Stimulated activated memory B cell treated with anti-CD40 and anti-IgM and Interleukin-4, amounts not matched to agents 10 μg/mL and 1 μg/mL and 100 μg/mL, for 72 hours (primary cell): ENCODE measurements around the gene ZNF335.
"Not testable (repeated sequence)": the region's sequence is repeated elsewhere in the genome, so short reads cannot be mapped to it uniquely, and the experiment has no call there.

ENCODE experiments used
- ATAC-seq: fragments of 150-1000 bp; cut with Tn5 transposase; 2 replicates; pipeline ENCODE4 v1.10.0; 2021
- H3K27ac Mint-ChIP-seq: one replicate; pipeline ENCODE4 v1.8.0; 2022; ENCODE audit warnings: mild to moderate bottlenecking, mixed read lengths
- H3K27me3 Mint-ChIP-seq: one replicate; pipeline ENCODE4 v1.8.0; 2022; ENCODE audit warnings: mixed read lengths
- H3K36me3 Mint-ChIP-seq: one replicate; pipeline ENCODE4 v1.8.0; 2022; ENCODE audit warnings: mixed read lengths
- H3K4me1 Mint-ChIP-seq: one replicate; pipeline ENCODE4 v1.8.0; 2022; ENCODE audit warnings: mixed read lengths
- H3K4me3 Mint-ChIP-seq: one replicate; pipeline ENCODE4 v1.8.0; 2022; ENCODE audit warnings: mild to moderate bottlenecking, moderate library complexity, mixed read lengths
- H3K9me3 Mint-ChIP-seq: one replicate; pipeline ENCODE4 v1.8.0; 2022; ENCODE audit warnings: mixed read lengths

Gene ZNF335

DNA sequence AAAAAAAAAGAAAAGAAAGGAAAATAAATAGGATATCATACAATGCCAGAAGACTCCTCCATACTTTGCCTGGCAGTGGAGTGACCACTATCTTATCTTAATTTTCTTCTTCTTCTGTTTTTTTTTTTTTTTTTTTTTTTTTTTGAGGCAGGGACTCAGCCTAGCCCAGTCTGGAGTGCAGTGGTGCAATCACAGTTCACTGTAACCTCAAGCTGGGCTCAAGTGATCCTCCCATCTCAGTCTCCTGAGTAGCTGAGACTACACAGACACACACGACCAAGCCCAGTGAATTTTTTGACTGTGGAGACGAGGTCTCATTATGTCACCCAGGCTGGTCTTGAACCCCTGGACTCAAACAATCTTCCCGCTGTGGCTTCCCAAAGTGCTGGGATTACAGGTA, 19.6 kb upstream of the ZNF335 start:
- Mint-ChIP-seq H3K36me3 (no peaks in the 10 kb centered on the region), H3K4me1 (peaks cover 22% of the 10 kb centered on the region), H3K4me3 (no peak overlapping the region), H3K27ac (no peak overlapping the region), H3K27me3 (peaks cover 48% of the 10 kb centered on the region), H3K9me3 (no peaks in the 10 kb centered on the region)
- ATAC-seq: no peak

- H3K27ac Mint-ChIP-seq, ATAC-seq, H3K36me3 Mint-ChIP-seq, H3K4me3 Mint-ChIP-seq, H3K9me3 Mint-ChIP-seq: not testable (repeated sequence)
- Mint-ChIP-seq H3K4me1 (peaks cover 15% of the 10 kb centered on the region), H3K27me3 (peaks cover 29% of the 10 kb centered on the region)
Measured at GRCh38 chr20:45988830-45989229, 16.8 kb upstream of the ZNF335 start.

GRCh38 chr20:45987108-45987780, 15.2 kb upstream of the ZNF335 start:
- peak; percentile 90 for ATAC-seq
- no peaks in the 10 kb centered on the region for H3K9me3 Mint-ChIP-seq
- peaks cover 18% of the 10 kb centered on the region for H3K27me3 Mint-ChIP-seq
- no peaks in the 10 kb centered on the region for H3K36me3 Mint-ChIP-seq
- no peak overlapping the region for H3K4me3 Mint-ChIP-seq
- H3K27ac Mint-ChIP-seq: no peak overlapping the region
- H3K4me1 Mint-ChIP-seq: peaks cover 8% of the 10 kb centered on the region

- Mint-ChIP-seq H3K9me3 (no peaks in the 10 kb centered on the region), H3K27me3 (peaks cover 11% of the 10 kb centered on the region), H3K36me3 (no peaks in the 10 kb centered on the region), H3K4me3 (no peak overlapping the region), H3K27ac (no peak overlapping the region), H3K4me1 (no peaks in the 10 kb centered on the region)
- no peak for ATAC-seq
Measured at GRCh38 chr20:45985573-45985972, 13.6 kb upstream of the ZNF335 start.

DNA sequence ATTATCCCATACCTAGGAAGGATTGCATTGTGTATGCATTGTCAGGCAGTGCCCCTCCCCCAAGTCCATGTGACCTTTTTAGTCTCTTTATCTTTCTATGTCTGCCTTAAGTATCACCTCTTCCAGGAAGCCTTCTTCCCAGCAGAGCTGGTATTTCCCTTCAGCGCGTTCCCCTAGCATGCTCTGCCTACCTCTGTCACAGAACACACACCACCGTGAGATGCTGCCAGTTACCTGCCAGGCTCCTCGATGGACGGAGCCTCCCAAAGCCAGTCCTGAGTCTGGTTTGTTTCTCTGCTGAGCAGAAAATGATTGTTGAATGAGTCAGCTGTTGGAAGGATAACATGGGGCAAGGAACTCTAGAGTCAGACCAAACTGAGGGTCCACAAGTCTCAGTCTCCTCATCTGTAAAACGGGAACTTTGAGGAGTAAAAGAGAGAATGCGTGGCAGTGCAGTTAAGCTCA, 11.3 kb upstream of the ZNF335 start:
- H3K27ac Mint-ChIP-seq: no peak overlapping the region
- no peak for ATAC-seq
- no peaks in the 10 kb centered on the region for H3K4me1 Mint-ChIP-seq
- H3K4me3 Mint-ChIP-seq: no peak overlapping the region
- H3K27me3 Mint-ChIP-seq: peaks cover 8% of the 10 kb centered on the region
- no peaks in the 10 kb centered on the region for H3K9me3 Mint-ChIP-seq
- H3K36me3 Mint-ChIP-seq: no peaks in the 10 kb centered on the region

GRCh38 chr20:45981261-45981660, 9.3 kb upstream of the ZNF335 start:
- H3K4me1 Mint-ChIP-seq: no peaks in the 10 kb centered on the region
- no peak for ATAC-seq
- H3K36me3 Mint-ChIP-seq: no peaks in the 10 kb centered on the region
- H3K27ac Mint-ChIP-seq: no peak overlapping the region
- no peak overlapping the region for H3K4me3 Mint-ChIP-seq
- no peaks in the 10 kb centered on the region for H3K27me3 Mint-ChIP-seq
- no peaks in the 10 kb centered on the region for H3K9me3 Mint-ChIP-seq

- H3K27ac Mint-ChIP-seq: no peak overlapping the region
- H3K4me1 Mint-ChIP-seq: peaks cover 18% of the 10 kb centered on the region
Measured at GRCh38 chr20:45976086-45976485, 4.1 kb upstream of the ZNF335 start.

DNA sequence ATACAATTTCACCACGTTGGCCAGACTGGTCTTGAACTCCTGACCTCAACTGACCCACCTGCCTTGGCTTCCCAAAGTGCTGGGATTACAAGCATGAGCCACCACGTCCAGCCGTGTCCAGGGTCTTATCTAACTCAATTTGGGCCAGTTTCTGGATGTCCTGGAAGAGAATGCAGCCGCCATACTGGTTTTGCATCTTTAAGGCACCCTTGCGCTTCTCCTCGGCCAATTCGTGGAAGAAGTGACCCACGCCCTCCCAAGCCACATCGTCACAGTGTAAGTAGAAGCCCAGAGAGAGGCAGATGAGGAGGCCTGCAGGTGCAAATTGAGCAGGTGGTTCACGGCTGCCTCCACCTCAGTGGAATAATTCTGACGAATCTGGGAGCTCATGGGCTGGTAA, 3.7 kb upstream of the ZNF335 start:
- Mint-ChIP-seq H3K27me3 (no peaks in the 10 kb centered on the region), H3K4me3 (no peak overlapping the region), H3K27ac (no peak overlapping the region), H3K9me3 (no peaks in the 10 kb centered on the region), H3K4me1 (peaks cover 20% of the 10 kb centered on the region), H3K36me3 (peaks cover 4% of the 10 kb centered on the region)
- no peak for ATAC-seq

More at GRCh38 chr20:45976086-45976485, 4.1 kb upstream of the ZNF335 start:
- Mint-ChIP-seq H3K36me3 (peaks cover 4% of the 10 kb centered on the region), H3K27me3 (no peaks in the 10 kb centered on the region), H3K9me3 (no peaks in the 10 kb centered on the region), H3K4me3 (no peak overlapping the region)
- ATAC-seq: no peak

- Mint-ChIP-seq H3K4me3 (no peak overlapping the region), H3K27ac (no peak overlapping the region), H3K9me3 (no peaks in the 10 kb centered on the region), H3K4me1 (peaks cover 26% of the 10 kb centered on the region), H3K27me3 (no peaks in the 10 kb centered on the region), H3K36me3 (peaks cover 4% of the 10 kb centered on the region)
- no peak for ATAC-seq
Measured at GRCh38 chr20:45974896-45975565, 3.0 kb upstream of the ZNF335 start.

DNA sequence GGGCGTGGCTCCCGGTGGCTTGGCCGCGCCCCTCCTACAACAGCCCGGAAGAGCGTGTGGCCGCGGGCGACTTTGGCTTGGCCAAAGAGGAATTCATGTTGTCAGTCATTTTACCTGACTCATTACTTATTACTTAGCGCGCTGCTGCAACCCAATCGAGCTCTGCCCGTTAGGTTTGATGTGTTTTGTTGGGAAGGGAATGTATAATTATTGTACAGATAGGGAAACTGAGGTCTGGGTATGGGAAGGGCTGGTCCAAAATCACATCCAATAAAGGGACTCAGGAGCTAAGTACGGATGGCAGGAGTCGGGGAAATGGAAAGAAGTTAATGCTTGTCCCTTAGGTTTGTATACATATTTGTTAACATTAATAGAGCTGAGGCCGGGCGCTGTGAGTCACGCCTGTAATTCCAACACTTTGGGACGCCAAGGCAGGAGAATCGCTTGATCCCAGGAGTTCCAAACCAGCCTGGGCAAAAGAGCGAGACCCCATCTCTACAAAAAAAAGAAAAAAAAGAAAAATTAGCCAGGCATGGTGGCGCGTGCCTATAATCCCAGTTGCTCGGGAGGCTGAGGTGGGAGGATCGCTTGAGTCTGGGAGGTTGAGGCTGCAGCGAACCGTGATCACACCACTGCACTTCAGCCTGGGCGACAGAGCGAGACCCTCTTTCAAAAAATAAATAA, 639 bp upstream of the ZNF335 start:
- Mint-ChIP-seq H3K27me3 (no peaks in the 10 kb centered on the region), H3K9me3 (no peaks in the 10 kb centered on the region), H3K27ac (peak overlapping the region; percentile 99), H3K4me3 (peak overlapping the region; percentile 88), H3K4me1 (peaks cover 36% of the 10 kb centered on the region), H3K36me3 (peaks cover 5% of the 10 kb centered on the region)
- no peak for ATAC-seq

DNA sequence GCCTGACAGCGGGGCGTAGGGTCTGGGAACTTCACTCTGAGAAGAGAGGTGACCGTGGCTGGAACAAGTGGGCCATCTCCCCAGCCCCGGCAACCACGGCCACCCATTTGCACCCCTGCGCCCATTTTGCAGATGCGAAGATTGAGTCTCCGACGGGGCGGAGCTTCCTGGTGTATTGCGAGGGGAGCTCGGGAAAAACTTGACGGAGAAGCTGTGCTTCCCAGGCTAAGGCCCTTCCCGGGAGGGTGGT, 653 bp downstream of the ZNF335 start:
- Mint-ChIP-seq H3K9me3 (no peaks in the 10 kb centered on the region), H3K4me3 (peak overlapping the region; percentile 88), H3K27me3 (no peaks in the 10 kb centered on the region), H3K36me3 (peaks cover 16% of the 10 kb centered on the region), H3K4me1 (peaks cover 36% of the 10 kb centered on the region), H3K27ac (peak overlapping the region; percentile 99)
- ATAC-seq: peak; percentile 44

- ATAC-seq: peak; percentile 9
- Mint-ChIP-seq H3K27me3 (no peaks in the 10 kb centered on the region), H3K4me3 (peak overlapping the region; percentile 88), H3K4me1 (peaks cover 39% of the 10 kb centered on the region), H3K36me3 (peaks cover 18% of the 10 kb centered on the region), H3K9me3 (no peaks in the 10 kb centered on the region), H3K27ac (peak overlapping the region; percentile 99)
Measured at GRCh38 chr20:45970646-45971424, 1.2 kb downstream of the ZNF335 start.

DNA sequence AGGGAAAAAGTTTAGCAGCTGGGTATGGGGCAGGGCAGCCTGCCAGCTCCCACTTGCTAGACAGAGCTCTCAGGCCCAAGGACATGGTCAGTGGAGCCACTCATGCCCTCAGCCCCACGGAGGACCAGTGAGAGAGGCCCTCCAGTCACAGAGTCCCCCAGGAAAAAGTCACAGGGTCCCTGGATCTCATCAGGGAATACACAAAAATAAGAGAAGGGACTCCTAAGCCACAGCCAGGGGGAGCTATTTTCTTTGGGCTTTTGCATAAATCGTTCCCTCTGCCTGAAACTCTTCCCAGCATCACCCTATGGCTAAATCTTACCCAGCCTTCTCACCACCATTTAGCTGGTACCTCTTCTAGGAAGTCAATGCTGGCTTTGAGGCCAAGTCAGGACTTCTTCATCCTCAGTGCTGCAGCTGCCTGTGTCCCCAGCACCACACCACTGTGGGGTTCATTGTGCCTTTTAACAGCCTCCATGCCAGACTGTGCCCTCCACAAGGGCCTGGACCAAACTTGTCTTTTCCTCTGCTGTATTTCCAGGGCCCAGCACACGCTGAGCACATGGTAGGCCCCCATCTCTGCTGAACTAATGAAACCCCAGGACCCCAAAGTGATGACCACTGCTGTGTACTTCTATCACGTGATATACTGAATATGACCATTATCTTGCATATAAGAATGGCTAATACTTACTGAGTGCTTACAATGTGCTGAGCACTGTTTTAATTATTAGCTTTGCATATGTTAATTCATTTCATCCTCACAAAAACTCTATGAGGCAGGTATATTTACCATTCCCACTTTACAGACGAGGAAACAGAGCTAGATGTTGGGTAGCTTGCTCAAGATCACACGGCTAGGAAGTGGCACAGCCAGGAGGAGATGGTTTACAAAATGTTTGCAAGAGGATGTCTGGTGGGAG, 2.0 kb downstream of the ZNF335 start:
- Mint-ChIP-seq H3K27me3 (no peaks in the 10 kb centered on the region), H3K4me1 (peaks cover 45% of the 10 kb centered on the region), H3K9me3 (no peaks in the 10 kb centered on the region), H3K4me3 (peak overlapping the region; percentile 88), H3K36me3 (peaks cover 27% of the 10 kb centered on the region), H3K27ac (peak overlapping the region; percentile 99)
- ATAC-seq: no peak

DNA sequence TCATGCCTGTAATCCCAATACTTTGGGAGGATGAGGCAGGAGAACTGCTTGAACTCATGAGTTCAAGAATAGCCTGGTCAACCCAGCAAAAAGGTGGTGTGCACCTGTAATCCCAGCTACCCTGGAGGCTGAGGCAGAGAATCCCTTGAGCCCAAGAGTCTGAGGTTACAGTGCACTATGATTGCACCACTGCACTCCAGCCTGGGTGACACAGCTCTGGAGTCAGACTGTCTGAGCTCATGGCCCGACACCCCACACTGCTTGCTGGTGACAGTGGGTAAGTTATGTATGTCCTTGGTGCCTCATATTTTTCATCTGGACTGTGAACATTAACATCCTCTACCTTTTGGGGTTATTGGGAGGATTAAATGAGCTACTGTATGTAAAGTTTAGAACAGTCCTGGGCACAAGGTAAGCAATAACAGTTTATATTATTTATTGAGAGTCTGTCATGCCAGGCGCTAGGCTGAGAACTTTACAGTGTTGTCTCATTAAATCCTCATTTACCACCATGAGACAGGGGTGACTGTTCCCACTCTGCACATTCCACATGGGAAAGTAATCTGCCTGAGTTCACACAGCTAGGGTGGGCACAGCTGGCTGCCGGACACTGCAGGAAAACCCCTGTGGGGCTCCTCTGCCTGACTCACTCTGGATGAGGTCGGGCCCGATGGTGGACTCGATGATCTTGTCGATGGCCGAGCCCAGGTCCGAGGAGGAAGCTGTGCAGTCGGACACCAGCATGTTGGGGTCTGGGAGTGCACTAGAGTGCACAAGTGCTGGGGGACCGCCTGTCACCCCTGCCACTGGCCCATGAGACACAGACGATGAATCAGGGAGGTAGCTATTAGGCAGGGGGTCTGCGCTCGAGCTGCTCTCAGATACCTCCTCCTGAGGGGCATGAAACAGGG, 2.9 kb downstream of the ZNF335 start:
- no peaks in the 10 kb centered on the region for H3K9me3 Mint-ChIP-seq
- H3K27ac Mint-ChIP-seq: peak overlapping the region; percentile 99
- H3K36me3 Mint-ChIP-seq: peaks cover 29% of the 10 kb centered on the region
- H3K4me1 Mint-ChIP-seq: peaks cover 46% of the 10 kb centered on the region
- no peaks in the 10 kb centered on the region for H3K27me3 Mint-ChIP-seq
- ATAC-seq: no peak
- peak overlapping the region; percentile 88 for H3K4me3 Mint-ChIP-seq
